GM21423 (cell line): Measurements from ENCODE around the gene LALBA.
"Not testable (repeated sequence)": the region's sequence is repeated elsewhere in the genome, so short reads cannot be mapped to it uniquely, and the experiment has no call there.

Experiments
- ATAC-seq: cut with Tn5 transposase; IDR thresholded peaks from one replicate; pipeline ENCODE4 v1.9.1; 2021; ENCODE audit warnings: mild to moderate bottlenecking, moderate library complexity; ENCODE audit not compliant: unreplicated experiment

The LALBA gene

DNA sequence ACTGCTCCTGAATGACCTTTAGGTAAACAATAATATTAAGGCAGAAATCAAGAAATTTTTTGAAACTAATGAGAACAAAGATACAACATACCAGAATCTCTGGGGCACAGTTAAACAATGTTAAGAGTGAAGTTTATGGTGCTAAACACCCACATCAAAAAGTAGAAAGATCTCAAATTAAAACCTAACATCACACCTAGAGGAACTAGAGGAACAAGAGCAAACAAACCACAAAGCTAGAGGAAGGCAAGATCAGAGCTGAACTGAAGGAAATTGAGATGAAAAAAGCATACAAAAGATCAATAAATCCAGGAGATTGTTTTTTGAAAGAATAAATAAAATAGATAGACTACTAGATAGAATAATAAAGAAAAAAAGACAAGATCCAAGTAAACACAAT is 37.2 kb downstream of the LALBA start:
- ATAC-seq: no peak

DNA sequence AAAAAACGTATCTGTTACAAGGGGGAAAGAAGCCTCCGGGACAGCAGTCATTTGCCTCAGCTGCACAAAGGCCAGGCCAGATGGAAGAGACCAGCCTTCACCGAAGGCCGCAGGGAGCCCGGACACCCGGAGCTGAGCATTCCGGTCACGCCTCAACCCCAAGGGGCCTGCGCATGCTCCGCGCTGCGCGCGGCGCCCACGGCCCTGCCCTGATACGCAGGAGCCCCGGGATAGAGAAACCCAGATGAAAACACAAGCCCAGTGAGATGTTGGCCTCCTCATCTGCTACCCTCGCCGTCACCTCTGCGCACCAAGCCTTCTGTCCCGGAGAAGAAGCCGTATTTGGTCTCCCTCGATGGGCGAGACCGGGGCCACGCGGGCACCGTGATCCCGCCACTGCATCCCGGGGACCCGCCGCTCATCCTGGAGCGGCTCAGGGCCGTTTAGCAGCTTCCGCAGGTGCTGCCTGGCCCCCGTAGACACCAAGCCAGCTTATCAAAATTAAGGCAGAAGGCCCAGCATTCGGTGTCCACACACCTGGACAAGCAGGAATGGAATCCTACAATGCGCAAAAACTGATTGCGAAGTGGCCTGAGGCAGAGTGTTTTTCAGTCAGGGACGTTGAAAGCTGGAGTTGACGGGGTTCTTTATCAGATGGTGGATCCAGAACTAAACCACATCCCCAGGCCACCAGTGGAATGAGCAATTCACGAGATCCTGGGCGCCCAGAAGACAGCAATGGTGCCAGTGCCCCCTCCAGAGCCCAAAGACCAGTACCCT is 41.8 kb downstream of the LALBA start:
- ATAC-seq: no peak

DNA sequence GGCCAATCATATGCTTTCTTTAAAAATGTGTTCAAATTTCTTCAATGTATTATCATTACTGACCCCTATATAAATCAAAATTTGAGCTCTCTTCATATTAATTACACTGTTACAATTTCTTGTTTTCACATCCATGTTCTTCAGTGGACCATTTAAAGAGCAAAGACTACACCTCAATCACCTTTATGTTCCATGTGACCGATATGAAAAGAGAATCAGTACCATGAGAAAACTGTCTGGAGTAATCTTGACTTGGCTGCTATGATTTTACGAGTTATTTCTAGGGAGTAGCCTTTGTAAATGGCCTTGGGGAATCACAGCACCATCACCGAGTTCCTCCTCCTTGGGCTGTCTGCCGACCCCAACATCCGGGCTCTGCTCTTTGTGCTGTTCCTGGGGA is 44.5 kb downstream of the LALBA start, which contains the start of gene OR8S1:
Gene OR8S1 (plus strand): TSS at position 301 of the 400 bp plus-strand sequence. CDS start 0 bp downstream, at position 301.
- no peak for ATAC-seq

DNA sequence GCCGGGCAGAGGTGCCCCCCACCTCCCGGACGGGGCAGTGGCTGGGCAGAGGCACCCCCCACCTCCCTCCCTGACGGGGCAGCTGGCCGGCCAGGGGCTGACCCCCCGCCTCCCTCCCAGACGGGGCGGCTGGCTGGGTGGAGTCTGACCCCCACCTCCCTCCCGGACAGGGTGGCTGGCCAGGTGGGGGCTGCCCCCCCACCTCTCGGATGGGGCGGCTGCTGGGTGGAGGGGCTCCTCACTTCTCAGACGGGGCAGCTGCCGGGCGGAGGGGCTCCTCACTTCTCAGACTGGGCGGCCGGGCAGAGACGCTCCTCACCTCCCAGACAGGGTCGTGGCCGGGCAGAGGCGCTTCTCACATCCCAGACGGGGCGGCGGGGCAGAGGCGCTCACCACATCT is 49.5 kb downstream of the LALBA start:
- not testable (repeated sequence) for ATAC-seq
